Liver (tissue), 9 donors: ENCODE results near the gene GRIN2A. TPM values are rescaled to one million over a fixed set of nuclear protein-coding genes. Genes with fewer than 3 reads are reported as not detected.

Experiments used
- DNase-seq: peaks from one replicate; pipeline ENCODE4 v3.0.0-alpha.2; 2017; ENCODE audit warnings: low spot score
- H3K27ac ChIP-seq, 2 donors: one replicate each; pipeline ENCODE4 v1.7.0; 2013; ENCODE audit warnings: inconsistent platforms in 2 of 2, low read length in 2 of 2, control low read depth in 1 of 2, low read depth in 1 of 2, mild to moderate bottlenecking in 1 of 2
- H3K27me3 ChIP-seq, 4 donors: one replicate each; pipeline versions ENCODE4 v1.6.1 to v1.7.0; 2013; ENCODE audit warnings: low read length in 3 of 4, inconsistent platforms in 1 of 4, mild to moderate bottlenecking in 1 of 4, moderate library complexity in 1 of 4; ENCODE audit not compliant: control insufficient read depth in 4 of 4, insufficient read depth in 4 of 4
- H3K36me3 ChIP-seq, 4 donors: one replicate each; pipeline versions ENCODE4 v1.6.1 to v1.7.0; 2013; ENCODE audit warnings: low read length in 3 of 4, mild to moderate bottlenecking in 3 of 4, low read depth in 1 of 4, moderate library complexity in 1 of 4; ENCODE audit not compliant: control insufficient read depth in 4 of 4, insufficient read depth in 3 of 4
- H3K4me1 ChIP-seq, 4 donors: one replicate each; pipeline versions ENCODE4 v1.6.1 to v1.7.0; 2013; ENCODE audit warnings: low read length in 3 of 4, mild to moderate bottlenecking in 3 of 4, moderate library complexity in 1 of 4; ENCODE audit not compliant: control insufficient read depth in 4 of 4, insufficient read depth in 4 of 4
- H3K4me3 ChIP-seq, 3 donors: one replicate each; pipeline versions ENCODE4 v1.6.1 to v1.7.0; 2013; ENCODE audit warnings: low read length in 3 of 3, control low read depth in 1 of 3, low read depth in 1 of 3, mild to moderate bottlenecking in 1 of 3
- H3K9ac ChIP-seq, 2 donors: one replicate each; pipeline ENCODE4 v1.7.0; 2013; ENCODE audit warnings: low read length in 2 of 2, mild to moderate bottlenecking in 2 of 2, moderate library complexity in 2 of 2, control low read depth in 1 of 2, low read depth in 1 of 2
- H3K9me3 ChIP-seq, 4 donors: one replicate each; pipeline versions ENCODE4 v1.6.1 to v1.7.0; 2013; ENCODE audit warnings: low read length in 3 of 4; ENCODE audit not compliant: control insufficient read depth in 4 of 4
- CTCF ChIP-seq: fragments of 150-350 bp; IDR thresholded peaks from 2 replicates; pipeline ENCODE4 v1.5.1; 2017; ENCODE audit warnings: improper control_type of control experiment, low read depth, low read length; ENCODE audit not compliant: missing input control
- EGR1 ChIP-seq, 2 donors: IDR thresholded peaks; 2 replicates each; pipeline ENCODE4 v1.6.1; 2016 to 2018; ENCODE audit warnings: antibody characterized with exemption in 2 of 2, low read depth in 2 of 2
- FOXA1 ChIP-seq: IDR thresholded peaks from 2 replicates; pipeline ENCODE4 v1.6.1; 2016; ENCODE audit warnings: antibody characterized with exemption
- GABPA ChIP-seq, 2 donors: IDR thresholded peaks in 1 of 2; conservative IDR thresholded peaks in 1 of 2; 2 replicates each; pipeline ENCODE4 v1.6.1; 2016; ENCODE audit warnings: antibody characterized with exemption in 2 of 2, mild to moderate bottlenecking in 1 of 2, moderate library complexity in 1 of 2
- HNF4A ChIP-seq, 2 donors: conservative IDR thresholded peaks; 2 replicates each; pipeline ENCODE4 v1.6.1; 2016; ENCODE audit warnings: antibody characterized with exemption in 2 of 2, mild to moderate bottlenecking in 2 of 2
- JUND ChIP-seq, 2 donors: IDR thresholded peaks; 2 replicates each; pipeline ENCODE4 v1.6.1; 2016; ENCODE audit warnings: antibody characterized with exemption in 2 of 2
- MAX ChIP-seq: IDR thresholded peaks from 2 replicates; pipeline ENCODE4 v1.6.1; 2016; ENCODE audit warnings: antibody characterized with exemption
- REST ChIP-seq: IDR thresholded peaks from 2 replicates; pipeline ENCODE4 v1.6.1; 2016; ENCODE audit warnings: antibody characterized with exemption, mild to moderate bottlenecking
- RXRA ChIP-seq, 2 donors: IDR thresholded peaks; 2 replicates each; pipeline ENCODE4 v1.6.1; 2017 to 2018; ENCODE audit warnings: antibody characterized with exemption in 2 of 2, mild to moderate bottlenecking in 1 of 2
- SP1 ChIP-seq: IDR thresholded peaks from 2 replicates; pipeline ENCODE4 v1.6.1; 2018; ENCODE audit warnings: antibody characterized with exemption, mild to moderate bottlenecking
- TAF1 ChIP-seq: conservative IDR thresholded peaks from 2 replicates; pipeline ENCODE4 v1.6.1; 2016; ENCODE audit warnings: antibody characterized with exemption, mild to moderate bottlenecking
- YY1 ChIP-seq: IDR thresholded peaks from 2 replicates; pipeline ENCODE4 v1.6.1; 2016; ENCODE audit warnings: antibody characterized with exemption, mild to moderate bottlenecking
- ZBTB33 ChIP-seq: IDR thresholded peaks from 2 replicates; pipeline ENCODE4 v1.6.1; 2016; ENCODE audit warnings: antibody characterized with exemption
- WGBS: extraction: QIAGEN DNeasy Blood & Tissue Kit; methylation state at CpG from one replicate; pipeline ENCODE4 v1.1.7; 2013; 5-methylcytosine and 5-hydroxymethylcytosine counted together
- polyA plus RNA-seq, 2 donors: library from polyadenylated mRNA; stranded (reverse) in 1 of 2; unstranded in 1 of 2; fragments of 200-250 nt in 1 of 2; fragments of >200 nt in 1 of 2; fragmentation: Nextera tagmentation in 1 of 2; extraction: Ambion mirVana in 1 of 2; gene quantifications; one replicate each; pipeline versions ENCODE4 v1.2.1 to v1.2.3, GENCODE V29; 2013 to 2015
- total RNA-seq, 2 donors: library from RNA; depleted of rRNA; stranded (reverse); fragments of >200 nt; gene quantifications; one replicate each; pipeline ENCODE4 v1.2.3, GENCODE V29; 2014
- donor health status: healthy.
- donor health status: healthy.
- donor health status: healthy.
- donor health status: healthy.
- donor health status: healthy.

The GRIN2A gene
- total and polyA plus RNA-seq, 4 donors: under 0.01 to 0.08 (median 0.07) TPM; not detected in 1

GRCh38 chr16:9763505-9763904 lies 418.7 kb downstream of the GRIN2A start:
- TF ChIP-seq RXRA (IDR thresholded peaks at IDR 0.05) (no peak), TAF1 (no peak), EGR1 (IDR thresholded peaks at IDR 0.05; ENCODE audit: low read depth in 2 of 2) (no peak), MAX (no peak), REST (no peak), FOXA1 (no peak), ZBTB33 (no peak), SP1 (no peak), CTCF (no peak), HNF4A (conservative IDR thresholded peaks at IDR 0.05) (no peak)

GRCh38 chr16:9761870-9762269 lies 420.4 kb downstream of the GRIN2A start:
- Histone ChIP-seq H3K9me3 (no peaks in the 10 kb centered on the region), H3K4me3 (no peak overlapping the region), H3K27me3 (no peaks in the 10 kb centered on the region), H3K36me3 (no peaks in the 10 kb centered on the region), H3K9ac (no peak overlapping the region), H3K27ac (no peak overlapping the region), H3K4me1 (no peaks in the 10 kb centered on the region)
- no peak for DNase-seq
- 78% methylated on average over 6 of the region's 6 CpGs for WGBS
- TF ChIP-seq RXRA (IDR thresholded peaks at IDR 0.05) (no peak), JUND (IDR thresholded peaks at IDR 0.05) (no peak), GABPA (IDR thresholded peaks at IDR 0.05 in 1 of 2, conservative IDR thresholded peaks at IDR 0.05 in 1 of 2) (no peak), REST (no peak), YY1 (no peak)

More at GRCh38 chr16:9763505-9763904, 418.7 kb downstream of the GRIN2A start:
- Histone ChIP-seq H3K4me1 (no peaks in the 10 kb centered on the region), H3K9ac (no peak overlapping the region), H3K36me3 (no peaks in the 10 kb centered on the region), H3K27me3 (no peaks in the 10 kb centered on the region), H3K9me3 (no peaks in the 10 kb centered on the region), H3K4me3 (no peak overlapping the region), H3K27ac (no peak overlapping the region)
- DNase-seq: no peak
- 77% methylated on average over 11 of the region's 11 CpGs for WGBS
